ENCODE data around the gene GDF7. TPM values are rescaled to one million over a fixed set of nuclear protein-coding genes. Genes with fewer than 3 reads are reported as not detected.

GDF7 gene
- total and polyA plus RNA-seq, 4 donors = 0.89 to 7.2 (median 3.3) TPM

DNA sequence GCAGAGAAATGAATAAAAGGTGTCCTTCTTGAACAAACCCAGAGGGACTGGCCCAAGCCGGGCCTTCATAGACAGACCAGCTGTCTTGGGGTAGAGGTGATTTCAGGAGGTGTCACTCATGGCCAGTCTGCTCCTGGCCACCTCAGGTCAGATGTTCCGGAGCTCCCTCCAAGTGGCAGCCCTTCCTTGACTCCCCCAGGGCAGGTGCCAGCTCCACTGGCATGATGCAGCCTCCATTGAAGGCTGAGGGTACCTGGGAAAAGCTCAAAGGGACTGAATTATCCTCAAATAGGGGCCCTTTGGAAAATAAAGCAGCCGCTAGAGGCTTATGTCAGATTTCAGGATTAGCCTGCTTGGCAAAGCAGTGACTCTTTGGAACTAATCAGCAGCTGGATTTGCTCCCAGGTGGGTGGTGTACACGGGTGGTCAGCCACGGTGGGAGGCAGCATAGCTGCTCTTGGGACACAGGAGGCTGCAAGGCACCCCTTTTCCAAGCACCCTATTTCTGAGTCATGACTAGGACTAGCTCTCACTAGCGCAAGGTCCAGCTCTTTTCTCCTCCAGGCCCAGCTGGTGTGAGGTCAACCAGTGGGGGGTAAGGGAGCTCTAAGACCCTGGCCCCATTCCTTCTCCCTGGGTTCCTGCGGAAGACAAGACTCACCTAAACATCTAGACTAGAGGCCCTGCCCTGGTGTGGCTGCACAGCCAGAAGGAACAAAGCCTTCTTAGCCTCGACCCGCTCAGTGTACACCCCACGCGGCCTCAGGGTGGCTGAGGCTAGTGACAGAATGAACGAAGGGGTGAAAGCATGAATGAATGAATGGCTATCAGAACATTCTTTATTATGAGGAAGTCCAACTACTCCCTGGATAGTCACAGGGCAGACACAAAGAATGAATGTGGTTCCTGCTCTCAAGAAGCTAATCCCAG is 45.3 kb upstream of the GDF7 start:
- peak overlapping the region in 1 of 2 donors; percentile 81 for H3K27ac ChIP-seq (ENCODE audit: low read depth in 1 of 2, low read length in 2 of 2)
- no peak overlapping the region for H3K4me3 ChIP-seq (ENCODE audit: low read depth in 1 of 3, low read length in 3 of 3)
- H3K4me1 ChIP-seq (ENCODE audit: control insufficient read depth in 4 of 4, insufficient read depth in 4 of 4, low read length in 3 of 4) = peaks cover 4 to 21% (median 15%) of the 10 kb centered on the region in 4 donors
- WGBS = 88% methylated on average over 12 of the region's 12 CpGs
- DNase-seq (ENCODE audit: low spot score) = no peak
- no peaks in the 10 kb centered on the region for H3K9me3 ChIP-seq (ENCODE audit: control insufficient read depth in 4 of 4, low read length in 3 of 4)
- peaks cover 0 to 18% (median 9%) of the 10 kb centered on the region in 4 donors for H3K36me3 ChIP-seq (ENCODE audit: control insufficient read depth in 4 of 4, insufficient read depth in 3 of 4, low read depth in 1 of 4, low read length in 3 of 4)
- TF ChIP-seq SP1 (IDR thresholded peaks at IDR 0.05) = no peak
- TF ChIP-seq REST (IDR thresholded peaks at IDR 0.05) = no peak
- no peak for TF ChIP-seq YY1 (IDR thresholded peaks at IDR 0.05)
- TF ChIP-seq FOXA2 (IDR thresholded peaks at IDR 0.05) = no peak
- TF ChIP-seq FOXA1 (IDR thresholded peaks at IDR 0.05) = no peak
- no peak for TF ChIP-seq EGR1 (IDR thresholded peaks at IDR 0.05; ENCODE audit: low read depth in 2 of 2)
- TF ChIP-seq, protein P1, sequence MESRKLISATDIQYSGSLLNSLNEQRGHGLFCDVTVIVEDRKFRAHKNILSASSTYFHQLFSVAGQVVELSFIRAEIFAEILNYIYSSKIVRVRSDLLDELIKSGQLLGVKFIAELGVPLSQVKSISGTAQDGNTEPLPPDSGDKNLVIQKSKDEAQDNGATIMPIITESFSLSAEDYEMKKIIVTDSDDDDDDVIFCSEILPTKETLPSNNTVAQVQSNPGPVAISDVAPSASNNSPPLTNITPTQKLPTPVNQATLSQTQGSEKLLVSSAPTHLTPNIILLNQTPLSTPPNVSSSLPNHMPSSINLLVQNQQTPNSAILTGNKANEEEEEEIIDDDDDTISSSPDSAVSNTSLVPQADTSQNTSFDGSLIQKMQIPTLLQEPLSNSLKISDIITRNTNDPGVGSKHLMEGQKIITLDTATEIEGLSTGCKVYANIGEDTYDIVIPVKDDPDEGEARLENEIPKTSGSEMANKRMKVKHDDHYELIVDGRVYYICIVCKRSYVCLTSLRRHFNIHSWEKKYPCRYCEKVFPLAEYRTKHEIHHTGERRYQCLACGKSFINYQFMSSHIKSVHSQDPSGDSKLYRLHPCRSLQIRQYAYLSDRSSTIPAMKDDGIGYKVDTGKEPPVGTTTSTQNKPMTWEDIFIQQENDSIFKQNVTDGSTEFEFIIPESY (IDR thresholded peaks at IDR 0.05) = no peak
- TF ChIP-seq RAD21 (IDR thresholded peaks at IDR 0.05) = no peak
- no peak for TF ChIP-seq TAF1 (conservative IDR thresholded peaks at IDR 0.05)
- no peak for TF ChIP-seq GABPA (IDR thresholded peaks at IDR 0.05 in 1 of 2, conservative IDR thresholded peaks at IDR 0.05 in 1 of 2)
- no peak for TF ChIP-seq CTCF (IDR thresholded peaks at IDR 0.05; ENCODE audit: low read depth, low read length, missing input control)
- no peak for TF ChIP-seq HNF4G (IDR thresholded peaks at IDR 0.05)
- TF ChIP-seq JUND (IDR thresholded peaks at IDR 0.05) = no peak
- H3K27me3 ChIP-seq (ENCODE audit: control insufficient read depth in 4 of 4, insufficient read depth in 4 of 4, low read length in 3 of 4) = no peaks in the 10 kb centered on the region
- no peak overlapping the region for H3K9ac ChIP-seq (ENCODE audit: low read depth in 1 of 2, low read length in 2 of 2)

DNA sequence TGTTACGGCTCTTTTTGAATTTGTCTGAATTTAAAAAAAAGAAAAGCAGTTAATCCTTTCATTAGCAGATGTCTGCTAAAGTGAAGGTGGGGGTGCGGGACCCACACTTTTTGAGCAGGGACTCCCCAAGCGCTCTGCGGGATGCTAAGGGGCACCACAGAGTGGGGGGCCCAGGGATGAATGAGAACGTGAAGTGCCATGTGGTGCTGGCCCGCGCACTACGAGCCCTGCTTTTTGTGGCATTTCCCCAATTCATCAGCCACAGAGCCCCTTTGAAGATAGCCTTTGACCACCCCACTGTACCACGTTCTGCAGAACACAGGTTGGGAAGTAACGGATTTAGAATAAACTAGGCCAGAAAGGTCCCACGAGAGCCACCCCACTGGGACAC is 44.7 kb upstream of the GDF7 start:
- no peaks in the 10 kb centered on the region for H3K9me3 ChIP-seq (ENCODE audit: control insufficient read depth in 4 of 4, low read length in 3 of 4)
- DNase-seq (ENCODE audit: low spot score) = no peak
- H3K27ac ChIP-seq (ENCODE audit: low read depth in 1 of 2, low read length in 2 of 2) = no peak overlapping the region
- WGBS = 96% methylated on average over 11 of the region's 11 CpGs
- H3K4me1 ChIP-seq (ENCODE audit: control insufficient read depth in 4 of 4, insufficient read depth in 4 of 4, low read length in 3 of 4) = peaks cover 4 to 14% (median 9%) of the 10 kb centered on the region in 4 donors
- no peak overlapping the region for H3K9ac ChIP-seq (ENCODE audit: low read depth in 1 of 2, low read length in 2 of 2)
- H3K27me3 ChIP-seq (ENCODE audit: control insufficient read depth in 4 of 4, insufficient read depth in 4 of 4, low read length in 3 of 4) = no peaks in the 10 kb centered on the region
- peaks cover 0 to 18% (median 9%) of the 10 kb centered on the region in 4 donors for H3K36me3 ChIP-seq (ENCODE audit: control insufficient read depth in 4 of 4, insufficient read depth in 3 of 4, low read depth in 1 of 4, low read length in 3 of 4)
- H3K4me3 ChIP-seq (ENCODE audit: low read depth in 1 of 3, low read length in 3 of 3) = no peak overlapping the region
- no peak for TF ChIP-seq RAD21 (IDR thresholded peaks at IDR 0.05)
- no peak for TF ChIP-seq CTCF (IDR thresholded peaks at IDR 0.05; ENCODE audit: low read depth, low read length, missing input control)
- TF ChIP-seq RXRA (IDR thresholded peaks at IDR 0.05) = no peak
- TF ChIP-seq HNF4G (IDR thresholded peaks at IDR 0.05) = no peak
- TF ChIP-seq JUND (IDR thresholded peaks at IDR 0.05) = no peak
- TF ChIP-seq FOXA2 (IDR thresholded peaks at IDR 0.05) = no peak
- TF ChIP-seq, protein P1 (IDR thresholded peaks at IDR 0.05) = no peak
